Activated CD4-positive, alpha-beta T cell treated with anti-CD3 and anti-CD28 coated beads, Interleukin-2, amount 10 ng/mL, durations not matched to agents 7 days and 5 days (primary cell): ENCODE measurements around the gene CDK10. TPM values are rescaled to one million over a fixed set of nuclear protein-coding genes. Genes with fewer than 3 reads are reported as not detected.
A peak's percentile ranks its signal among the peaks of the same experiment; 100 is the strongest.
"Not testable (repeated sequence)": the region's sequence is repeated elsewhere in the genome, so short reads cannot be mapped to it uniquely, and the experiment has no call there.

Source experiments
- CTCF ChIA-PET: fragments of 350-600 bp; sonication (Branson Sonifier 250); formaldehyde crosslinking; loops from one replicate; lab custom pipeline; 2021; ENCODE audit warnings: antibody characterized with exemption; lab: Charles Lee
- POLR2A ChIA-PET: fragments of 350-600 bp; sonication (Branson Sonifier 250); formaldehyde crosslinking; loops from one replicate; lab custom pipeline; 2021; ENCODE audit warnings: antibody characterized with exemption; lab: Charles Lee
- DNase-seq: peaks from one replicate; pipeline ENCODE4 v3.0.0-alpha.2; 2020
- H3K27ac Mint-ChIP-seq: one replicate; pipeline ENCODE4 v1.8.0; 2021; ENCODE audit warnings: mild to moderate bottlenecking, moderate library complexity, mixed read lengths
- H3K27me3 Mint-ChIP-seq: one replicate; pipeline ENCODE4 v1.8.0; 2021; ENCODE audit warnings: mixed read lengths
- H3K36me3 Mint-ChIP-seq: one replicate; pipeline ENCODE4 v1.8.0; 2021; ENCODE audit warnings: low read depth, mixed read lengths
- H3K4me1 Mint-ChIP-seq: one replicate; pipeline ENCODE4 v1.8.0; 2021; ENCODE audit warnings: mixed read lengths
- H3K4me3 Mint-ChIP-seq: one replicate; pipeline ENCODE4 v1.8.0; 2021; ENCODE audit warnings: mild to moderate bottlenecking, moderate library complexity, mixed read lengths
- H3K9me3 Mint-ChIP-seq: one replicate; pipeline ENCODE4 v1.8.0; 2021; ENCODE audit warnings: mixed read lengths
- total RNA-seq, 2 experiments: library from RNA; stranded (reverse); gene quantifications; one replicate each; pipeline ENCODE4 v1.2.3, GENCODE V29; 2021

CDK10 gene
- total RNA-seq, 2 experiments from 2014 or later, result 83.1 to 96.8 TPM

- H3K4me3 Mint-ChIP-seq, result peak overlapping the region; percentile 79
- no peaks in the 10 kb centered on the region for H3K9me3 Mint-ChIP-seq
- CTCF ChIA-PET, result interaction anchor here (2.1 kb wide), 1 partner anchor 44 kb away, joined by 13 read pairs; no protein-coding TSS in a partner anchor
- DNase-seq, result no peak
- H3K4me1 Mint-ChIP-seq, result peaks cover 48% of the 10 kb centered on the region
- peaks cover 27% of the 10 kb centered on the region for H3K36me3 Mint-ChIP-seq
- H3K27ac Mint-ChIP-seq, result peak overlapping the region; percentile 75
- H3K27me3 Mint-ChIP-seq, result no peaks in the 10 kb centered on the region
- POLR2A ChIA-PET, result no interaction called here
These were observed 29.9 kb upstream of the CDK10 start for GRCh38 chr16:89656435-89657121.

GRCh38 chr16:89657442-89658220, 28.9 kb upstream of the CDK10 start, which contains the start of the genes CHMP1A and SPATA33:
TSS of gene CHMP1A (minus strand) at chr16:89657708. CDS start at chr16:89657588, 120 bp downstream.
TSS of gene SPATA33 (plus strand) at chr16:89657836. CDS start at chr16:89657912, 76 bp downstream.
- POLR2A ChIA-PET, result interaction anchor here (0.5 kb wide), 1 partner anchor 90 kb away, joined by 5 read pairs; no protein-coding TSS in a partner anchor
- Mint-ChIP-seq H3K27me3 (no peaks in the 10 kb centered on the region), H3K9me3 (no peaks in the 10 kb centered on the region), H3K4me1 (peaks cover 48% of the 10 kb centered on the region), H3K4me3 (peak within 1 kb of the TSS; percentile 79), H3K36me3 (peaks cover 29% of the 10 kb centered on the region), H3K27ac (peak within 1 kb of the TSS; percentile 85)
- CTCF ChIA-PET, result interaction anchor here (0.5 to 2.1 kb wide), 3 partner anchors 13 to 155 kb away, joined by 3 to 13 read pairs (median 7); no protein-coding TSS in a partner anchor
- DNase-seq, result peak; percentile 91

GRCh38 chr16:89658221-89658879, 28.1 kb upstream of the CDK10 start:
- no peak for DNase-seq
- CTCF ChIA-PET, result interaction anchor here (1.1 to 2.1 kb wide), 2 partner anchors 12 to 42 kb away, joined by 3 to 13 read pairs; no protein-coding TSS in a partner anchor
- peaks cover 48% of the 10 kb centered on the region for H3K4me1 Mint-ChIP-seq
- no peaks in the 10 kb centered on the region for H3K27me3 Mint-ChIP-seq
- no peaks in the 10 kb centered on the region for H3K9me3 Mint-ChIP-seq
- peaks cover 32% of the 10 kb centered on the region for H3K36me3 Mint-ChIP-seq
- POLR2A ChIA-PET, result no interaction called here
- H3K4me3 Mint-ChIP-seq, result peak overlapping the region; percentile 79
- H3K27ac Mint-ChIP-seq, result peak overlapping the region; percentile 74

GRCh38 chr16:89660146-89660545, 26.3 kb upstream of the CDK10 start:
- no peak for DNase-seq
- ChIA-PET POLR2A (no interaction called here), CTCF (no interaction called here)
- no peaks in the 10 kb centered on the region for H3K9me3 Mint-ChIP-seq
- no peak overlapping the region for H3K27ac Mint-ChIP-seq
- H3K4me3 Mint-ChIP-seq, result peak overlapping the region; percentile 38
- peaks cover 29% of the 10 kb centered on the region for H3K36me3 Mint-ChIP-seq
- H3K27me3 Mint-ChIP-seq, result no peaks in the 10 kb centered on the region
- peaks cover 41% of the 10 kb centered on the region for H3K4me1 Mint-ChIP-seq

- Mint-ChIP-seq H3K27me3 (no peaks in the 10 kb centered on the region), H3K4me3 (no peak overlapping the region), H3K27ac (no peak overlapping the region), H3K4me1 (peaks cover 30% of the 10 kb centered on the region), H3K9me3 (no peaks in the 10 kb centered on the region), H3K36me3 (peaks cover 28% of the 10 kb centered on the region)
- ChIA-PET POLR2A (no interaction called here), CTCF (no interaction called here)
- no peak for DNase-seq
These were observed 25.3 kb upstream of the CDK10 start for GRCh38 chr16:89661215-89661614.

- peaks cover 30% of the 10 kb centered on the region for H3K36me3 Mint-ChIP-seq
- peaks cover 28% of the 10 kb centered on the region for H3K4me1 Mint-ChIP-seq
- H3K27ac Mint-ChIP-seq, DNase-seq, H3K9me3 Mint-ChIP-seq, H3K27me3 Mint-ChIP-seq, H3K4me3 Mint-ChIP-seq, POLR2A ChIA-PET: not testable (repeated sequence)
- CTCF ChIA-PET, result interaction anchor here (1.2 kb wide), 1 partner anchor 197 kb away, joined by 3 read pairs; no protein-coding TSS in a partner anchor
These were observed 22.3 kb upstream of the CDK10 start for GRCh38 chr16:89664238-89664637.

GRCh38 chr16:89667000-89667399, 19.5 kb upstream of the CDK10 start:
- H3K36me3 Mint-ChIP-seq, result peaks cover 13% of the 10 kb centered on the region
- POLR2A ChIA-PET, H3K27me3 Mint-ChIP-seq, DNase-seq, H3K4me3 Mint-ChIP-seq, H3K27ac Mint-ChIP-seq, H3K9me3 Mint-ChIP-seq: not testable (repeated sequence)
- CTCF ChIA-PET, result interaction anchor here (0.6 kb wide), 1 partner anchor 320 kb away, joined by 3 read pairs; no protein-coding TSS in a partner anchor
- peaks cover 18% of the 10 kb centered on the region for H3K4me1 Mint-ChIP-seq

- Mint-ChIP-seq H3K4me1 (peaks cover 18% of the 10 kb centered on the region), H3K4me3 (no peak overlapping the region), H3K27me3 (no peaks in the 10 kb centered on the region), H3K9me3 (peaks cover 6% of the 10 kb centered on the region), H3K36me3 (peaks cover 13% of the 10 kb centered on the region), H3K27ac (no peak overlapping the region)
- CTCF ChIA-PET, result interaction anchor here (0.6 to 1.5 kb wide), 4 partner anchors 32 to 320 kb away, joined by 3 read pairs; no protein-coding TSS in a partner anchor
- DNase-seq, result no peak
- POLR2A ChIA-PET, result interaction anchor here (0.6 kb wide), 1 partner anchor 166 kb away, joined by 3 read pairs; no protein-coding TSS in a partner anchor
These were observed 18.9 kb upstream of the CDK10 start for GRCh38 chr16:89667633-89668032.

- Mint-ChIP-seq H3K27ac (no peak overlapping the region), H3K27me3 (no peaks in the 10 kb centered on the region), H3K4me1 (peaks cover 18% of the 10 kb centered on the region), H3K36me3 (peaks cover 8% of the 10 kb centered on the region), H3K4me3 (no peak overlapping the region), H3K9me3 (peaks cover 6% of the 10 kb centered on the region)
- DNase-seq, result no peak
- ChIA-PET POLR2A (no interaction called here), CTCF (interaction anchor here (1.5 kb wide), 2 partner anchors 31 to 192 kb away, joined by 3 read pairs; no protein-coding TSS in a partner anchor)
These were observed 17.7 kb upstream of the CDK10 start for GRCh38 chr16:89668790-89669158.

- ChIA-PET POLR2A (no interaction called here), CTCF (interaction anchor here (1.3 kb wide), 1 partner anchor 191 kb away, joined by 3 read pairs; no protein-coding TSS in a partner anchor)
- H3K4me1 Mint-ChIP-seq, result peaks cover 18% of the 10 kb centered on the region
These were observed 16.7 kb upstream of the CDK10 start for GRCh38 chr16:89669755-89670154.

GRCh38 chr16:89670496-89671431, 15.7 kb upstream of the CDK10 start:
- ChIA-PET CTCF (interaction anchor here (0.6 to 1.3 kb wide), 5 partner anchors 12 to 190 kb away, joined by 3 to 4 read pairs (median 3); no protein-coding TSS in a partner anchor), POLR2A (no interaction called here)
- Mint-ChIP-seq H3K36me3 (peaks cover 8% of the 10 kb centered on the region), H3K27ac (no peak overlapping the region), H3K4me1 (peaks cover 18% of the 10 kb centered on the region), H3K27me3 (no peaks in the 10 kb centered on the region), H3K9me3 (peaks cover 6% of the 10 kb centered on the region), H3K4me3 (no peak overlapping the region)
- no peak for DNase-seq

More at GRCh38 chr16:89669755-89670154, 16.7 kb upstream of the CDK10 start:
- Mint-ChIP-seq H3K9me3 (peaks cover 6% of the 10 kb centered on the region), H3K36me3 (peaks cover 8% of the 10 kb centered on the region), H3K4me3 (no peak overlapping the region), H3K27ac (no peak overlapping the region), H3K27me3 (no peaks in the 10 kb centered on the region)
- no peak for DNase-seq
